HG03066 (cell line): Measurements from ENCODE around the gene EXD1.
"Not testable (repeated sequence)": the region's sequence is repeated elsewhere in the genome, so short reads cannot be mapped to it uniquely, and the experiment has no call there.

Experiments used
- ATAC-seq: cut with Tn5 transposase; IDR thresholded peaks from one replicate; pipeline ENCODE4 v1.9.1; 2021; ENCODE audit warnings: low read depth; ENCODE audit not compliant: unreplicated experiment

The EXD1 gene

GRCh38 chr15:41230650-41231421, at the start of gene EXD1, which contains the start of gene CHP1:
TSS of gene EXD1 (minus strand) at chr15:41230757. CDS start at chr15:41226575, 4,182 bp downstream.
TSS of gene CHP1 (plus strand) at chr15:41231268. CDS start at chr15:41231383, 115 bp downstream.
- ATAC-seq: peak; percentile 98

- ATAC-seq: no peak
Observed at GRCh38 chr15:41279535-41280283, 49.2 kb upstream of the EXD1 start.

DNA sequence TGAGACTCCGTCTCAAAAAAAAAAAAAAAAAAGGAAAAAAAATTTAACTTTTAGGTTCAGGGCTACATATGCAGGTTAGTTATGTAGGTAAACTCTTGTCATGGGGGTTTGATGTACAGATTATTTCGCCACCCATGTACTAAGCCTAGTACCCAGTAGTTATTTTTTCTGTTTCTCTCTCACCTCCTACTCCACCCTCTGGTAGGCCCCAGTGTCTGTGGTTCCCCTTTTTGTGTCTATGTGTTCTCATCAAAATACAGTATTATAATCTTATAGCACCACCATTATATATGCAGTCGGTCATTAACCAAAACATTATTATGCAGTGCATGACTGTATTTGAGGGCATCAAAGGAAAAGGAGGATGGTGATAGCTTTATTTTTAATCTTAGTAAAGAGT, 47.8 kb upstream of the EXD1 start:
- ATAC-seq: no peak

DNA sequence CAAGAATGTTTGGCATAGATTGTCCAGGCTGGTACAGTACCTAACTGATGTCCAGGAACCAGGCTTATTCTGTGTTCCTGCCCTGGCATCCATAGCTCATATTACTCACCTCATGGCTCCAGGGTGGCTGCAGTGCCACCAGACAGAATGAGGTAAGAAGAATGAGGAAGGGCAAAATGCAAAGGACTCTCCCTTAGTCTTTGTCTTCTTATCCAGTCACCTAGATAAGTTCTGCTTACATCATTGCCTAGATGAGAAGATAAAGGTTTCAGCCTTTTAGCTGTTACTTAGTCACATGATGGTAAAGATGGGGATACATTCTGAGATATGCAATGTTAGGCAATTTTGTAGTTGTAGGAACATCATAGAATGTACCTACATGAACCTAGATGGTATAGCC, 46.3 kb upstream of the EXD1 start:
- ATAC-seq: no peak

DNA sequence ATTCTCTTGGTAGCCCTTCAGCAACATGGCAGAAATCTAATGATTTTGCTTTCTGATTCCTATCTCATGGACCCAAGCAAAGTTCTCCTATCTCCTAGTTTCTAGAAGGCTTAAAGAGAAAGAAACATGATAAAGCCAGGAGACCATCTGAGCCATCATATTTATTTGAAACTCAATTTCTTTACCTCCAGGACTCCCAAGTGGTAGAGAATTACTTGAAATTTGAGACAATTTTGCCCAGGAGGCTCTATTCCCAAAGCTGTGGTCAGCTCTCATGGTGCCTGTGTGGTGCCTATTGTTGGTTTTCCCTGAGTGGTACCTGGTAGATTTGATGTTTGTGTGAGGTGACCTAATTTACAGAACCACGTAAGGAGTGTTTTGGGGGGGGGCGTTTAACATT, 39.3 kb upstream of the EXD1 start:
- no peak for ATAC-seq

DNA sequence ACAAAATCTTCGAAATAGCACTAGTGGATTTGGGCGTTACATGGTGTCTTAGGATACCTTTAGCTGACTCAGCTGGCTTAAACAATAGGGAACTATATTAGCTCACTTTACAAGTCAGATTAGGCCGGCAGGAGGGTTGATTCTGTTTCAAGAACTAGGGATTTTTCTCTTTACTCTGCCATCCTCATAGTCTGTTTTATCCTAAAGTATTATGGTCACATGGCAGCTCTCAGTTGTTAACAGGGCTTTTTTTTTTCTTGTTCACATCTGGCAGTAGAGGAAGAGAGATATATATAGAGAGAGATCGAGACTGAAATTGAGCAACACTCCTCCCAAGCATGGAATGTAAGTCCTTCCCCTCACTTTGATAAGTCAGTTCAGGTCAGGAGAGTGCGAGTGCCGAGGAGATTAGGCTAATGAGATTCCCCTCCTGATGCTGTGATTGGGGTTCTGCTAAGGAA, 33.4 kb upstream of the EXD1 start:
- no peak for ATAC-seq

- no peak for ATAC-seq
Observed at GRCh38 chr15:41262571-41262970, 32.0 kb upstream of the EXD1 start.

DNA sequence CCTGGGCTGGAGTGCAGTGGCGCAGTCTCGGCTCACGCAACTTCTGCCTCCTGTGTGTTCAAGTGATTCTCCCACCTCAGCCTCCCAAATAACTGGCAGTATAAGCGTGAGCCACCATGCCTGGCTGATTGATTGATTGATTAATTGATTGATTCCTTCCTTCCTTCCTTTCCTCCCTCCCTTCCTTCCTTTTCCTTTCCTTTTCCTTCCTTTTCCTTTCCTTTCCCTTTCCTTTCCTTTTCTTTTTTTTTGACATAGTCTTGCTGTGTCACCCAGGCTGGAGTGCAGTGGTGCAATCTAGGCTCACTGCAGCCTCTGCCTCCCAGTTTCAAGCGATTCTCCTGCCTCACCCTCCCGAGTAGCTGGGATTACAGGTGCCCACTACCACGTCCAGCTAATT, 30.4 kb upstream of the EXD1 start:
- ATAC-seq: not testable (repeated sequence)

DNA sequence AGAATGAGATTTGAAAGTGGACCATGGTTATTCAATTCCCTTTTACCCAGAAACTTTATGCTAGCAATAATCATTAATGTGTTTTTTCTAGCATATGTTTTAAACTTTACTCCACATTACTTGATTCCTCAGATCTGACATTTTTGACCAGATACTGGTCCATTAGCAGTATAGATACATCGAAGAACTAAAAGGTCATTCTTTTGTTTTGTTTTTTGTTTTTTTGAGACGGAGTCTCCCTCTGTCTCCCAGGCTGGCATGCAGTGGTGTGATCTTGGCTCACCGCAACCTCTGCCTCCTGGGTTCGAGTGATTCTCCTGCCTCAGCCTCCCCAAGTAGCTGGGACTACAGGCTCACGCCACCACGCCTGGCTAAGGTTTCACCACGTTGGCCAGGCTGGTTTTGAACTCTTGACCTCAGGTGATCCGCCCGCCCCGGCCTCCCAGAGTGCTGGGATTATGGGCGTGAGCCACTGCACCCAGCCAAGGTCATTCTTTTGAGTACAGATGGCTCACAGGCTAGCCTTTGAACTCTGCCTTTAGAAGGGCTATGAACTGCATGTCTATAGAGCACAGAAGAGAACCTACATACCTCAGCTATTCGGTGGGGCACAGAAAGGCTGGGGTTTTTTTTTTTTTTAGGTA, 29.1 kb upstream of the EXD1 start:
- no peak for ATAC-seq

DNA sequence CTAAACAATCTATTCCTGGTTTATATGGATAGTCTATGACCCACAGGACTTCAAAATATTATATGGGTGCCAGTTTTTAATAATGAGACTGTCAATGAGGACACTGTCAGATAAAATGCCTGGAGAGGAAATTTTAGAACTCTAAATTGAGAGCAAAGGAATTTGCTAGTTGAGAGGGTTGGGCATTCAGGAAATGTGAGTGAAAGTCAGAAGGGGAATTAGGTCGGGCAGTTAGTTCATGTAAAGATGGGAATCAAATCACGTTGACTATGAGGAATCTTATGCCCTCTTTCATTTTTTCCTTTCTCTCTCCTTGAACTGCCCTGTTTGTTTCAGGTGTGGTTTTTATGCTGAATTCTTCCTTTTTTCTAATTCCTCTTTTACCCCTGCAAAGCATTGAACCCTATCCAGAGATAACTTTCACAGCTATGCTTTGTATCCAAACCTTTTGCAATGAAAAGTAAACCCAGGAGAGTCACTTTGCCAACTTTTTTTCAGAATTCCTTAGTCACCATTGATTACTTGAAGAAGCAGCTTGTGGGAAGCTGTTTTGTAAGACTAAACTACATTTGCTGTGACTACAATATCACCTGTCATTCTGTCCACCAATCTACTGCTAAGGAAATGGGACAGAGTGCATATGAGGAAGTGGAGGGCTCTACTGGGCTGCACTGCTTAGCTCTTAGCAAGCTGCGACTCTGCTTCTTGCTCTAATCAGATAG, 28.4 kb upstream of the EXD1 start:
- ATAC-seq: no peak

- ATAC-seq: no peak
Observed at GRCh38 chr15:41256577-41257038, 26.1 kb upstream of the EXD1 start.

GRCh38 chr15:41256103-41256502, 25.5 kb upstream of the EXD1 start:
- ATAC-seq: no peak

GRCh38 chr15:41254560-41254959, 24.0 kb upstream of the EXD1 start:
- no peak for ATAC-seq

GRCh38 chr15:41251411-41251810, 20.9 kb upstream of the EXD1 start:
- no peak for ATAC-seq

GRCh38 chr15:41250745-41251144, 20.2 kb upstream of the EXD1 start:
- not testable (repeated sequence) for ATAC-seq

- no peak for ATAC-seq
Observed at GRCh38 chr15:41241221-41241964, 10.8 kb upstream of the EXD1 start.

GRCh38 chr15:41238100-41238499, 7.5 kb upstream of the EXD1 start:
- ATAC-seq: no peak

DNA sequence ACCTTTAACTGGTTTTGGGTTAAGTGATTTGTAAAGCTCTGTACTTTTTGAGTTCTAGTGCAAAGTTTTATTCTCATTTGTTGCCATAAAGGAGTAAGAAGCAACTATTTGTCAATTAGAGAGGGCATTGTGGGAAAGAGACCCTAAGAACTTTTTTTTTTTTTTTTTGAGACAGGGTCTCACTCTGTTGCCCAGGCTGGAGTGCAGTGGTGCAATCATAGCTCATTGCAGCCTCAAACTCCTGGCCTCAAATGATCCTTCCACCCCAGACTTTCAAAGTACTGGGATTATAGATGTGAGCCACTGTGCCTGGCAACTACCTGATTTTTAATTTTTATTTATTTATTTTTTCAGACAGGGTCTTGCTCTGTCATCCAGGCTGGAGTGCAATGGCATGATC, 5.4 kb upstream of the EXD1 start:
- no peak for ATAC-seq

- ATAC-seq: not testable (repeated sequence)
Observed at GRCh38 chr15:41235228-41235627, 4.7 kb upstream of the EXD1 start.

GRCh38 chr15:41233367-41233771, 2.8 kb upstream of the EXD1 start:
- ATAC-seq: no peak
